ENCODE results near the gene SLC29A2.
A peak's percentile ranks its signal among the peaks of the same experiment; 100 is the strongest.
"Not testable (repeated sequence)": the region's sequence is repeated elsewhere in the genome, so short reads cannot be mapped to it uniquely, and the experiment has no call there.

The SLC29A2 gene

GRCh38 chr11:66359662-66360087 lies 11.9 kb downstream of the SLC29A2 start:
- no peak overlapping the region for H3K9ac ChIP-seq (ENCODE audit: low read length)
- no peaks in the 10 kb centered on the region for H3K9me3 ChIP-seq (replicated peaks; ENCODE audit: insufficient read depth, low read length)
- no peaks in the 10 kb centered on the region for H3K79me2 ChIP-seq (ENCODE audit: low read length)
- H3F3A ChIP-seq (ENCODE audit: insufficient read depth, low read length), result no peaks in the 10 kb centered on the region
- no peak overlapping the region for H3K4me2 ChIP-seq (ENCODE audit: low read depth, low read length)
- no peaks in the 10 kb centered on the region for H3K9me2 ChIP-seq (replicated peaks; ENCODE audit: insufficient read depth, low read length)
- no peak for DNase-seq
- peaks cover 47% of the 10 kb centered on the region for H3K27me3 ChIP-seq (replicated peaks; ENCODE audit: insufficient read depth, low read length)
- no peaks in the 10 kb centered on the region for H3K36me3 ChIP-seq (replicated peaks; ENCODE audit: insufficient read depth, low read length)
- H3K4me1 ChIP-seq (ENCODE audit: low read length), result no peaks in the 10 kb centered on the region
- TF ChIP-seq EZH2phosphoT487 (IDR thresholded peaks at IDR 0.05; ENCODE audit: low read length) (no peak), EZH2 (optimal IDR thresholded peaks at IDR 0.05; ENCODE audit: low read depth, low read length) (no peak), CTCF (IDR thresholded peaks at IDR 0.05; ENCODE audit: low read length) (no peak)
- no peaks in the 10 kb centered on the region for H4K20me1 ChIP-seq (ENCODE audit: insufficient read depth, low read length)
- H2AFZ ChIP-seq (ENCODE audit: low read length), result no peak overlapping the region
- H3K4me3 ChIP-seq (ENCODE audit: low read length), result no peak overlapping the region
- no peak overlapping the region for H3K27ac ChIP-seq (ENCODE audit: low read length)

GRCh38 chr11:66350560-66351235 lies 20.9 kb downstream of the SLC29A2 start:
- not testable (repeated sequence) for H2AFZ ChIP-seq (ENCODE audit: low read length); H3K36me3 ChIP-seq (replicated peaks; ENCODE audit: insufficient read depth, low read length); H3F3A ChIP-seq (ENCODE audit: insufficient read depth, low read length); DNase-seq; H3K27me3 ChIP-seq (replicated peaks; ENCODE audit: insufficient read depth, low read length); H3K4me1 ChIP-seq (ENCODE audit: low read length); H3K9ac ChIP-seq (ENCODE audit: low read length); H3K4me2 ChIP-seq (ENCODE audit: low read depth, low read length); H3K9me3 ChIP-seq (replicated peaks; ENCODE audit: insufficient read depth, low read length); H3K27ac ChIP-seq (ENCODE audit: low read length); H3K4me3 ChIP-seq (ENCODE audit: low read length); H4K20me1 ChIP-seq (ENCODE audit: insufficient read depth, low read length); H3K9me2 ChIP-seq (replicated peaks; ENCODE audit: insufficient read depth, low read length); H3K79me2 ChIP-seq (ENCODE audit: low read length)

GRCh38 chr11:66349084-66349386 lies 22.5 kb downstream of the SLC29A2 start:
- no peak overlapping the region for H3K27ac ChIP-seq (ENCODE audit: low read length)
- H3K4me1 ChIP-seq (ENCODE audit: low read length), result peaks cover 6% of the 10 kb centered on the region
- H3K4me3 ChIP-seq (ENCODE audit: low read length), result no peak overlapping the region
- H3K9me3 ChIP-seq (replicated peaks; ENCODE audit: insufficient read depth, low read length), result no peaks in the 10 kb centered on the region
- H3K9ac ChIP-seq (ENCODE audit: low read length), result no peak overlapping the region
- H3K36me3 ChIP-seq (replicated peaks; ENCODE audit: insufficient read depth, low read length), result no peaks in the 10 kb centered on the region
- H3K79me2 ChIP-seq (ENCODE audit: low read length), result peaks cover 8% of the 10 kb centered on the region
- DNase-seq, result no peak
- no peaks in the 10 kb centered on the region for H3K9me2 ChIP-seq (replicated peaks; ENCODE audit: insufficient read depth, low read length)
- peaks cover 7% of the 10 kb centered on the region for H3K27me3 ChIP-seq (replicated peaks; ENCODE audit: insufficient read depth, low read length)
- peaks cover 9% of the 10 kb centered on the region; the same call in 1 of the 2 replicates for H3F3A ChIP-seq (ENCODE audit: insufficient read depth, low read length)
- no peak overlapping the region for H2AFZ ChIP-seq (ENCODE audit: low read length)
- H3K4me2 ChIP-seq (ENCODE audit: low read depth, low read length), result no peak overlapping the region
- no peaks in the 10 kb centered on the region for H4K20me1 ChIP-seq (ENCODE audit: insufficient read depth, low read length)
- TF ChIP-seq EZH2 (optimal IDR thresholded peaks at IDR 0.05; ENCODE audit: low read depth, low read length), result no peak

- H4K20me1 ChIP-seq (ENCODE audit: insufficient read depth, low read length), result no peaks in the 10 kb centered on the region
- no peaks in the 10 kb centered on the region for H3K36me3 ChIP-seq (replicated peaks; ENCODE audit: insufficient read depth, low read length)
- H3K27ac ChIP-seq (ENCODE audit: low read length), result peak within 1 kb of the TSS; percentile 44; the same call in 1 of the 2 replicates
- peak within 1 kb of the TSS; percentile 64; the same call in 1 of the 2 replicates for H3K9ac ChIP-seq (ENCODE audit: low read length)
- peaks cover 9% of the 10 kb centered on the region; the same call in 1 of the 2 replicates for H3F3A ChIP-seq (ENCODE audit: insufficient read depth, low read length)
- H3K9me3 ChIP-seq (replicated peaks; ENCODE audit: insufficient read depth, low read length), result no peaks in the 10 kb centered on the region
- H2AFZ ChIP-seq (ENCODE audit: low read length), result peak within 1 kb of the TSS; percentile 96
- peak within 1 kb of the TSS; percentile 81 for H3K4me3 ChIP-seq (ENCODE audit: low read length)
- H3K9me2 ChIP-seq (replicated peaks; ENCODE audit: insufficient read depth, low read length), result no peaks in the 10 kb centered on the region
- no peak for TF ChIP-seq EZH2 (optimal IDR thresholded peaks at IDR 0.05; ENCODE audit: low read depth, low read length)
- TF ChIP-seq EZH2phosphoT487 (IDR thresholded peaks at IDR 0.05; ENCODE audit: low read length), result no peak
- no peak for TF ChIP-seq CTCF (IDR thresholded peaks at IDR 0.05; ENCODE audit: low read length)
- peaks cover 7% of the 10 kb centered on the region for H3K27me3 ChIP-seq (replicated peaks; ENCODE audit: insufficient read depth, low read length)
- peaks cover 12% of the 10 kb centered on the region for H3K4me1 ChIP-seq (ENCODE audit: low read length)
- peaks cover 20% of the 10 kb centered on the region for H3K79me2 ChIP-seq (ENCODE audit: low read length)
- H3K4me2 ChIP-seq (ENCODE audit: low read depth, low read length), result peak within 1 kb of the TSS; percentile 96
- DNase-seq, result peak; percentile 79
These were observed 23.9 kb downstream of the SLC29A2 start, which contains the start of gene B4GAT1 for GRCh38 chr11:66347425-66348276. B4GAT1 (minus strand) TSS chr11:66347629; CDS start chr11:66347545, 84 bp downstream.
